Measurements from ENCODE around the gene CDH22.

Gene CDH22

GRCh38 chr20:46341074-46342009 lies 33.0 kb upstream of the CDH22 start:
- Histone ChIP-seq H3K4me2 (ENCODE audit: low read length) (no peak overlapping the region), H3K9ac (no peak overlapping the region), H2AFZ (no peak overlapping the region), H3K4me1 (peaks cover 9% of the 10 kb centered on the region), H3K9me3 (ENCODE audit: control insufficient read depth, low read length) (no peaks in the 10 kb centered on the region), H3K79me2 (no peaks in the 10 kb centered on the region), H3K4me3 (ENCODE audit: low read depth, low read length) (no peak overlapping the region), H3K36me3 (ENCODE audit: control insufficient read depth, insufficient read depth, low read length) (no peaks in the 10 kb centered on the region), H3K27ac (no peak overlapping the region), H3K27me3 (ENCODE audit: control insufficient read depth, insufficient read depth, low read length) (no peaks in the 10 kb centered on the region)
- no peak for TF ChIP-seq CTCF (IDR thresholded peaks at IDR 0.05)

GRCh38 chr20:46339037-46339436 lies 30.7 kb upstream of the CDH22 start:
- Histone ChIP-seq H3K4me3 (ENCODE audit: low read depth, low read length) (no peak overlapping the region), H3K4me1 (peaks cover 9% of the 10 kb centered on the region), H3K4me2 (ENCODE audit: low read length) (no peak overlapping the region), H3K27ac (no peak overlapping the region), H3K36me3 (ENCODE audit: control insufficient read depth, insufficient read depth, low read length) (no peaks in the 10 kb centered on the region), H3K9ac (no peak overlapping the region), H3K79me2 (no peaks in the 10 kb centered on the region), H3K9me3 (ENCODE audit: control insufficient read depth, low read length) (no peaks in the 10 kb centered on the region), H3K27me3 (ENCODE audit: control insufficient read depth, insufficient read depth, low read length) (no peaks in the 10 kb centered on the region), H2AFZ (no peak overlapping the region)
- no peak for TF ChIP-seq CTCF (IDR thresholded peaks at IDR 0.05)

- peaks cover 2% of the 10 kb centered on the region for H3K4me1 ChIP-seq
- H3K4me3 ChIP-seq (ENCODE audit: low read depth, low read length): no peak overlapping the region
- no peak overlapping the region for H3K27ac ChIP-seq
- TF ChIP-seq CTCF (IDR thresholded peaks at IDR 0.05): no peak
- no peaks in the 10 kb centered on the region for H3K9me3 ChIP-seq (ENCODE audit: control insufficient read depth, low read length)
- no peaks in the 10 kb centered on the region for H3K79me2 ChIP-seq
- no peak overlapping the region for H2AFZ ChIP-seq
- H3K9ac ChIP-seq: no peak overlapping the region
- no peak overlapping the region for H3K4me2 ChIP-seq (ENCODE audit: low read length)
- no peaks in the 10 kb centered on the region for H3K36me3 ChIP-seq (ENCODE audit: control insufficient read depth, insufficient read depth, low read length)
- no peaks in the 10 kb centered on the region for H3K27me3 ChIP-seq (ENCODE audit: control insufficient read depth, insufficient read depth, low read length)
Observed at GRCh38 chr20:46336735-46337134, 28.4 kb upstream of the CDH22 start.

GRCh38 chr20:46334303-46334904 lies 26.1 kb upstream of the CDH22 start:
- H3K4me1 ChIP-seq: no peaks in the 10 kb centered on the region
- TF ChIP-seq CTCF (IDR thresholded peaks at IDR 0.05): no peak
- H3K79me2 ChIP-seq: no peaks in the 10 kb centered on the region
- no peaks in the 10 kb centered on the region for H3K27me3 ChIP-seq (ENCODE audit: control insufficient read depth, insufficient read depth, low read length)
- no peaks in the 10 kb centered on the region for H3K9me3 ChIP-seq (ENCODE audit: control insufficient read depth, low read length)
- no peak overlapping the region for H3K4me3 ChIP-seq (ENCODE audit: low read depth, low read length)
- H2AFZ ChIP-seq: no peak overlapping the region
- H3K4me2 ChIP-seq (ENCODE audit: low read length): no peak overlapping the region
- H3K36me3 ChIP-seq (ENCODE audit: control insufficient read depth, insufficient read depth, low read length): no peaks in the 10 kb centered on the region
- no peak overlapping the region for H3K27ac ChIP-seq
- H3K9ac ChIP-seq: no peak overlapping the region

Data from parathyroid adenoma (tissue), 2 donors.